ENCODE results near the gene AMER3. TPM values are rescaled to one million over a fixed set of nuclear protein-coding genes. Genes with fewer than 3 reads are reported as not detected.
"Not testable (repeated sequence)": the region's sequence is repeated elsewhere in the genome, so short reads cannot be mapped to it uniquely, and the experiment has no call there.

Gene AMER3
- total RNA-seq, 1 donor from 2014 or later = 1.4 TPM

DNA sequence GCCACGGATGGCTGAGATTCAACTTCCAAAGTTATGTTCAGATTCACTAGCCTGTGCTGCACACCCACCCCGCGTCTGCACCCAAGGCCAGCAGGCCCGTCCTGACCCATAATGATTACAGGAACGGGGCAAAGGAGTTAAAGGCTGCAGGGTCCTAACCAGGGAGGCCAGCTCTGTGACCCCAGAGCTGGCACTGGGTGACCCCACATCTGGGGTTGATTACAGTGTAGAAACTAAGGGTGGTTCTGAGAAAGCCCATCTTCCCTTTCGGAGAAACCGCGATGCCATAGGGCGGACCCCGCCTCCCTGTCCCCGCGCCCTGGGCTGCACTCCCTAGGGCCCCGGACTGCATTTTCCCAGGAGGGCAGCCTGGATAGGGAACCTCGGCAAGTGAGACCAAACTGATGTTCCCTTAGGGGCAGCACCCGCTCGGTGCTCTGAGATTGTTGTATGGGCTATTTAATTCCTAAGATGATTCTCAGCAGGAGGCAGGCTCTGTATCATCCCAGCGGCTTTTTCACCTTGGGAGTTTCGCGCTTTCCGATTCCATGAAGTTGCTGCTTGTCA, 28.6 kb upstream of the AMER3 start:
- H3K27ac Mint-ChIP-seq (ENCODE audit: unreplicated experiment) = peak overlapping the region; percentile 85
- DNase-seq (ENCODE audit: low read depth, low spot score) = no peak
- no peaks in the 10 kb centered on the region for H3K36me3 Mint-ChIP-seq (ENCODE audit: low read depth)
- H3K4me3 Mint-ChIP-seq = peak overlapping the region; percentile 86
- H3K9me3 Mint-ChIP-seq = peaks cover 7% of the 10 kb centered on the region
- TF ChIP-seq, protein P1, sequence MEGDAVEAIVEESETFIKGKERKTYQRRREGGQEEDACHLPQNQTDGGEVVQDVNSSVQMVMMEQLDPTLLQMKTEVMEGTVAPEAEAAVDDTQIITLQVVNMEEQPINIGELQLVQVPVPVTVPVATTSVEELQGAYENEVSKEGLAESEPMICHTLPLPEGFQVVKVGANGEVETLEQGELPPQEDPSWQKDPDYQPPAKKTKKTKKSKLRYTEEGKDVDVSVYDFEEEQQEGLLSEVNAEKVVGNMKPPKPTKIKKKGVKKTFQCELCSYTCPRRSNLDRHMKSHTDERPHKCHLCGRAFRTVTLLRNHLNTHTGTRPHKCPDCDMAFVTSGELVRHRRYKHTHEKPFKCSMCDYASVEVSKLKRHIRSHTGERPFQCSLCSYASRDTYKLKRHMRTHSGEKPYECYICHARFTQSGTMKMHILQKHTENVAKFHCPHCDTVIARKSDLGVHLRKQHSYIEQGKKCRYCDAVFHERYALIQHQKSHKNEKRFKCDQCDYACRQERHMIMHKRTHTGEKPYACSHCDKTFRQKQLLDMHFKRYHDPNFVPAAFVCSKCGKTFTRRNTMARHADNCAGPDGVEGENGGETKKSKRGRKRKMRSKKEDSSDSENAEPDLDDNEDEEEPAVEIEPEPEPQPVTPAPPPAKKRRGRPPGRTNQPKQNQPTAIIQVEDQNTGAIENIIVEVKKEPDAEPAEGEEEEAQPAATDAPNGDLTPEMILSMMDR (conservative IDR thresholded peaks at IDR 0.05) = no peak
- peaks cover 5% of the 10 kb centered on the region for H3K4me1 Mint-ChIP-seq
- H3K27me3 Mint-ChIP-seq (ENCODE audit: low read depth) = peaks cover 24% of the 10 kb centered on the region

DNA sequence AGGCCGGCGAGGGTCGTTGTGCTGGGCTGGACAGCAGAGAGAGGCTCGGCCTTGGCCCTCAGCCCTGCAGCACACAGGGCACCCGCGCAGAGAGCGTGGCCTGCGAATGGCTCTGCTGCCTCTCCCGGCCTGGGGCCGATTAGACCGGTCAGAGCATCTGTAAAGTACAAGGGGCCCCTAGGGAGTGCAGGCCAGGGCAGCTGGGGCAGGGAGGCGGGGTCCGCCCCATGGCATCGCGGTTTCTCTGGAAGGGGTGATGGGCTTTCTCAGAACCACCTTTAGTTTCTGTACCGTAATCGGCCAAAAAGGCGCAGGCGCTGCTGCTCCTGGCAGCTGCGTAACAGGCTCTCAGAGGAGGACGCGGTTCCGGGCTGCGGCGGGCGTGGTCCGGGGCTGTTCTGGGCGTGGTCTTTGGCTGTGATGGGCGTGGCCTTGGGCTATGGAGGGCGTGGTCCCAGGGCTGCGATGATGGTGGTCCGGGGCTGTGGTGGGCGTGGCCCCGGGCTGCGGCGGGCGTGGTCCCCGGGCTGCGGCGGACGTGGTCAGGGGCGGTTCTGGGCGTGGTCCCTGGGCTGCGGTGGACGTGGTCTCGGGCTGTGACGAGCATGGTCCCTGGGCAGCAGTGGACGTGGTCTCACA, 27.9 kb upstream of the AMER3 start:
- Mint-ChIP-seq H3K27me3 (ENCODE audit: low read depth) (peaks cover 22% of the 10 kb centered on the region), H3K36me3 (ENCODE audit: low read depth) (no peaks in the 10 kb centered on the region), H3K4me1 (peaks cover 5% of the 10 kb centered on the region), H3K27ac (ENCODE audit: unreplicated experiment) (peak overlapping the region; percentile 85), H3K9me3 (peaks cover 4% of the 10 kb centered on the region), H3K4me3 (peak overlapping the region; percentile 86)
- TF ChIP-seq, protein P1 (conservative IDR thresholded peaks at IDR 0.05) = no peak
- peak; percentile 94 for DNase-seq (ENCODE audit: low read depth, low spot score)

DNA sequence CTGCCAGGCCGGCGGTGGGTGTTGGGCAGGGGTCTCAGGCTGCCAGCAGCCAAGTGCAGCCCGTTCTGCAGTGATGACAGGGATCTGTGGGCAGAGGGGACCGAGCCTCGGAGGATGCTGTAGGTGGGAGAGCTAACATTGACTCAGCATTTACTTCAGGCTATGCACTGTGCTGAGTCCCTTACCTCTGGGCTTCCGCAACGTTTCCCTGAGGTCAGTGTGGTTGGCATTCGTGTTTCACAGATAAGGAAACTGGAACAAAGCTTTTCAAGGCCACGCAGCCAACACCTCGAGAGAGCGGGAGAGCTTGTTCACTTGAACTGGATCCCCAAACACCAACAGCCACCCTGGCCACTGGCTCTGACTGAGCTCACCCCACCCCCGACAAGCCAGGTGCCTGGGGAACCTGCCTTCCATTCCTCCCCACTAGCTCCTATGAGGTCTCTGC, 27.3 kb upstream of the AMER3 start:
- no peaks in the 10 kb centered on the region for H3K36me3 Mint-ChIP-seq (ENCODE audit: low read depth)
- TF ChIP-seq, protein P1 (conservative IDR thresholded peaks at IDR 0.05) = no peak
- peak overlapping the region; percentile 86 for H3K4me3 Mint-ChIP-seq
- no peak overlapping the region for H3K27ac Mint-ChIP-seq (ENCODE audit: unreplicated experiment)
- peaks cover 5% of the 10 kb centered on the region for H3K4me1 Mint-ChIP-seq
- no peaks in the 10 kb centered on the region for H3K9me3 Mint-ChIP-seq
- peaks cover 22% of the 10 kb centered on the region for H3K27me3 Mint-ChIP-seq (ENCODE audit: low read depth)
- no peak for DNase-seq (ENCODE audit: low read depth, low spot score)

DNA sequence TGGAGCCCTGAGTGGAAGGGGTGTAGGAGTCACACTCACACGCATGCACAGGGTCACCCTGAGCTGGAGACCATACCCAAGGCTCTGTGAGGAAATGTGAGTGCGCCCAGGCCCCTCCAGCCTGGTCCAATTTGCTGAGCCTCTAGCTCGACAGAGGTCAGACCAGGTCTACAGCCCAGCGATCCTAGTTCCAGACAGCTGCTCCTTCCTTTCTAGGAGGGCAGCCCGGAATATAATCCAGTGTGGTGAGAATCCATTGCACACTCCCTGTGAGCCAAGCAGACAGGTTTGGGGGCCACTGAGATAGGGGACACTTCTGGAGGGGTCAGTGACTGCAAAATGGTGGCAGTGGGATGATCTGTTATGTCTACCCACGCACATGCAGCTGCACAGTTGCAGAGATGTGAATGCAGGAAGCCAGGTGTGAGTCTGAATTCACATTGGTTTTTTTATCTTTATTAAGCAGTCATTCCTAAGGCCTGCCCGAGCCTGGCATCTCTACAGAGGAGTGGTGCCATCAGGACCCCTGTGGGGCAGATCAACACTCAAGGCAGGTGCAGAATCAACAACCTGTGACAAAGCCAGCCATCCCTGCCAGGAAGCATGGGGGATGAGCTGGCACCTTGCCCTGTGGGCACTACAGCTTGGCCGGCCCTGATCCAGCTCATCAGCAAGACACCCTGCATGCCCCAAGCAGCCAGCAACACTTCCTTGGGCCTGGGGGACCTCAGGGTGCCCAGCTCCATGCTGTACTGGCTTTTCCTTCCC, 26.6 kb upstream of the AMER3 start, which contains the start of gene GPR148:
Gene GPR148, plus strand, starts transcription at position 522 of the 768 bp plus-strand sequence. Its CDS starts 82 bp downstream, at position 604.
- TF ChIP-seq, protein P1 (conservative IDR thresholded peaks at IDR 0.05) = no peak
- Mint-ChIP-seq H3K27ac (ENCODE audit: unreplicated experiment) (no peak within 1 kb of the TSS), H3K4me1 (peaks cover 5% of the 10 kb centered on the region), H3K4me3 (peak within 1 kb of the TSS; percentile 86), H3K27me3 (ENCODE audit: low read depth) (peaks cover 22% of the 10 kb centered on the region), H3K36me3 (ENCODE audit: low read depth) (no peaks in the 10 kb centered on the region), H3K9me3 (no peaks in the 10 kb centered on the region)
- no peak for DNase-seq (ENCODE audit: low read depth, low spot score)

DNA sequence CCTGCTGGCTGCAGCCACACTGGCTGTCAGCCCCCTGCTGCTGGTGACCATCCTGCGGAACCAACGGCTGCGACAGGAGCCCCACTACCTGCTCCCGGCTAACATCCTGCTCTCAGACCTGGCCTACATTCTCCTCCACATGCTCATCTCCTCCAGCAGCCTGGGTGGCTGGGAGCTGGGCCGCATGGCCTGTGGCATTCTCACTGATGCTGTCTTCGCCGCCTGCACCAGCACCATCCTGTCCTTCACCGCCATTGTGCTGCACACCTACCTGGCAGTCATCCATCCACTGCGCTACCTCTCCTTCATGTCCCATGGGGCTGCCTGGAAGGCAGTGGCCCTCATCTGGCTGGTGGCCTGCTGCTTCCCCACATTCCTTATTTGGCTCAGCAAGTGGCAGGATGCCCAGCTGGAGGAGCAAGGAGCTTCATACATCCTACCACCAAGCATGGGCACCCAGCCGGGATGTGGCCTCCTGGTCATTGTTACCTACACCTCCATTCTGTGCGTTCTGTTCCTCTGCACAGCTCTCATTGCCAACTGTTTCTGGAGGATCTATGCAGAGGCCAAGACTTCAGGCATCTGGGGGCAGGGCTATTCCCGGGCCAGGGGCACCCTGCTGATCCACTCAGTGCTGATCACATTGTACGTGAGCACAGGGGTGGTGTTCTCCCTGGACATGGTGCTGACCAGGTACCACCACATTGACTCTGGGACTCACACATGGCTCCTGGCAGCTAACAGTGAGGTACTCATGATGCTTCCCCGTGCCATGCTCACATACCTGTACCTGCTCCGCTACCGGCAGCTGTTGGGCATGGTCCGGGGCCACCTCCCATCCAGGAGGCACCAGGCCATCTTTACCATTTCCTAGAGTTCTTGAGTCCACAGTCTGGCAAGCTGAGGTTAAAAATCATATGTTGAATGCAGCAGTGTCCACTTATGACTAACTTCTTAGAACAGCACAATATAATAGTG, 25.7 kb upstream of the AMER3 start:
- no peak overlapping the region for H3K27ac Mint-ChIP-seq (ENCODE audit: unreplicated experiment)
- TF ChIP-seq, protein P1 (conservative IDR thresholded peaks at IDR 0.05) = no peak
- peaks cover 5% of the 10 kb centered on the region for H3K4me1 Mint-ChIP-seq
- peaks cover 25% of the 10 kb centered on the region for H3K27me3 Mint-ChIP-seq (ENCODE audit: low read depth)
- H3K4me3 Mint-ChIP-seq = no peak overlapping the region
- no peak for DNase-seq (ENCODE audit: low read depth, low spot score)
- no peaks in the 10 kb centered on the region for H3K9me3 Mint-ChIP-seq
- no peaks in the 10 kb centered on the region for H3K36me3 Mint-ChIP-seq (ENCODE audit: low read depth)

DNA sequence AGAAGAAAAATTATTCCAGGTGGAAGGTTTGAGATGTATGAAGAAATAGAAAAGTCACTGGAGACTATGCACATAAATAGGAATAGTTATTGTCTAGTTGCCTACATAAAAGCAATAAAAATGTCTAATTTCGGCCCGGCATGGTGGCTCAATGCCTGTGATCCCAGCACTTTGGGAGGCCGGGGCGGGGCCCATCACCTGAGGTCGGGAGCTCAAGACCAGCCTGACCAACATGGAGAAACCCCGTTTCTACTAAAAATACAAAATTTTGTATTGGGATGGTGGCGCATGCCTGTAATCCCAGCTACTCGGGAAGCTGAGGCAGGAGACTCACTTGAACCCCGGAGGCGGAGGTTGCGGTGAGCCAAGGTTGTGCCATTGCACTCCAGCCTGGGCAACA, 23.1 kb upstream of the AMER3 start:
- not testable (repeated sequence) for H3K27ac Mint-ChIP-seq (ENCODE audit: unreplicated experiment); H3K36me3 Mint-ChIP-seq (ENCODE audit: low read depth); DNase-seq (ENCODE audit: low read depth, low spot score); H3K4me3 Mint-ChIP-seq; H3K4me1 Mint-ChIP-seq; H3K9me3 Mint-ChIP-seq
- H3K27me3 Mint-ChIP-seq (ENCODE audit: low read depth) = peaks cover 25% of the 10 kb centered on the region
